HCT116 (cell line): ENCODE measurements around the gene XPNPEP1. TPM values are rescaled to one million over a fixed set of nuclear protein-coding genes. Genes with fewer than 3 reads are reported as not detected.

Source experiments
- ATAC-seq: fragments of 200-7000 bp; cut with Tn5 transposase; 2 replicates; pipeline ENCODE4 v1.9.1; 2020; ENCODE audit warnings: mild to moderate bottlenecking, moderate library complexity
- BruUV-seq: library from RNA; stranded (reverse); fragments of 400-500 nt; replicated peaks from 2 replicates; lab custom pipeline; 2021; lab: Mats Ljungman, UMichigan
- CTCF ChIA-PET: fragments of 300-600 bp; sonication (Branson Sonifier 250); formaldehyde crosslinking; loops from one replicate; lab custom pipeline; 2021; ENCODE audit warnings: antibody characterized with exemption; lab: Charles Lee
- POLR2A ChIA-PET: fragments of 300-600, 350-600 bp; sonication (Branson Sonifier 250); formaldehyde crosslinking; loops from one replicate; lab custom pipeline; 2021; ENCODE audit warnings: antibody characterized with exemption; lab: Charles Lee
- RAD21 ChIA-PET, 2 experiments: fragments of 300-600 bp; sonication (Branson Sonifier 250); formaldehyde crosslinking; loops; one replicate each; lab custom pipeline; 2023; ENCODE audit warnings: low total read pairs in 2 of 2; ENCODE audit not compliant: uncharacterized antibody in 2 of 2, unreplicated experiment in 2 of 2, low non-redundant PET in 1 of 2; lab: Charles Lee
- DNase-seq: peaks from one replicate; pipeline ENCODE4 v3.0.0-alpha.2; 2010; ENCODE audit warnings: low read depth, low spot score
- H2AFZ ChIP-seq: fragments of 200-600 bp; shearing (Covaris generic), sonication (generic); 2 replicates; pipeline ENCODE4 v1.6.1; 2017; ENCODE audit warnings: low read depth, mixed run types, mixed read lengths, antibody characterized with exemption, low read length; ENCODE audit not compliant: poor library complexity, severe bottlenecking
- H3K27ac ChIP-seq: 2 replicates; pipeline ENCODE4 v1.5.1; 2012; ENCODE audit warnings: low read depth, low read length
- H3K27me3 ChIP-seq: fragments of 200-600 bp; sonication (generic); 2 replicates; pipeline ENCODE4 v1.6.1; 2016; ENCODE audit warnings: mixed run types, low read length, mixed read lengths; ENCODE audit not compliant: insufficient read depth
- H3K36me3 ChIP-seq, 2 experiments: fragments of 200-500 bp in 1 of 2; fragments of 200-600 bp in 1 of 2; sonication (Bioruptor generic) in 1 of 2; sonication (generic) in 1 of 2; 2 replicates each; pipeline versions ENCODE4 v1.5.1 to v1.6.1; 2014 to 2016; ENCODE audit warnings: low read length in 2 of 2, inconsistent platforms in 1 of 2, mixed read lengths in 1 of 2, mixed run types in 1 of 2; ENCODE audit not compliant: insufficient read depth in 2 of 2, control insufficient read depth in 1 of 2
- H3K4me1 ChIP-seq, 2 experiments: fragments of 200-600 bp in 1 of 2; sonication (generic) in 1 of 2; 2 replicates each; pipeline versions ENCODE4 v1.5.1 to v1.6.1; 2012 to 2017; ENCODE audit warnings: low read length in 2 of 2, inconsistent platforms in 1 of 2, mild to moderate bottlenecking in 1 of 2, mixed read lengths in 1 of 2, mixed run types in 1 of 2, moderate library complexity in 1 of 2; ENCODE audit not compliant: insufficient read depth in 2 of 2, control insufficient read depth in 1 of 2
- H3K4me2 ChIP-seq: fragments of 200-600 bp; sonication (generic); 2 replicates; pipeline ENCODE4 v1.6.1; 2017; ENCODE audit warnings: mixed run types, low read length, mixed read lengths
- H3K4me3 ChIP-seq, 2 experiments: fragments of 200-600 bp in 1 of 2; sonication (generic) in 1 of 2; replicated peaks in 1 of 2; 2 replicates each; pipeline ENCODE4 v1.5.1; 2011 to 2016; ENCODE audit warnings: low read length in 2 of 2, control low read depth in 1 of 2, low read depth in 1 of 2, mild to moderate bottlenecking in 1 of 2, mixed read lengths in 1 of 2, mixed run types in 1 of 2
- H3K79me2 ChIP-seq: fragments of 200-600 bp; sonication (generic); 2 replicates; pipeline ENCODE4 v1.6.1; 2017; ENCODE audit warnings: mild to moderate bottlenecking, mixed run types, low read length, moderate library complexity, mixed read lengths; ENCODE audit not compliant: insufficient read depth
- H3K9ac ChIP-seq: fragments of 200-600 bp; sonication (generic); 2 replicates; pipeline ENCODE4 v1.6.1; 2016; ENCODE audit warnings: low read length, mixed read lengths
- H3K9me2 ChIP-seq: fragments of 200-600 bp; sonication (generic), shearing (Covaris generic); 2 replicates; pipeline ENCODE4 v1.6.1; 2017; ENCODE audit warnings: mixed run types, mild to moderate bottlenecking, moderate library complexity; ENCODE audit not compliant: insufficient read depth
- H3K9me3 ChIP-seq, 2 experiments: fragments of 200-500 bp in 1 of 2; fragments of 200-600 bp in 1 of 2; sonication (Bioruptor generic) in 1 of 2; sonication (generic) in 1 of 2; 2 replicates each; pipeline ENCODE4 v1.6.1; 2014 to 2017; ENCODE audit warnings: low read length in 2 of 2, mixed read lengths in 2 of 2, inconsistent platforms in 1 of 2, low read depth in 1 of 2, mild to moderate bottlenecking in 1 of 2, mixed run types in 1 of 2, moderate library complexity in 1 of 2; ENCODE audit not compliant: control insufficient read depth in 1 of 2, insufficient read depth in 1 of 2
- H4K20me1 ChIP-seq: fragments of 200-600 bp; sonication (generic), shearing (Covaris generic); 2 replicates; pipeline ENCODE4 v1.6.1; 2017; ENCODE audit warnings: mixed run types, mild to moderate bottlenecking, moderate library complexity; ENCODE audit not compliant: insufficient read depth
- CBX3 ChIP-seq: IDR thresholded peaks from 2 replicates; pipeline ENCODE4 v1.6.1; 2012; ENCODE audit warnings: low read depth
- CEBPB ChIP-seq: IDR thresholded peaks from 2 replicates; pipeline ENCODE4 v1.6.1; 2012; ENCODE audit warnings: low read depth
- EGR1 ChIP-seq: IDR thresholded peaks from 2 replicates; pipeline ENCODE4 v1.6.1; 2012; ENCODE audit warnings: low read depth
- EZH2 ChIP-seq: fragments of 200-600 bp; sonication (generic); IDR thresholded peaks from 2 replicates; pipeline ENCODE4 v1.6.1; 2017; ENCODE audit warnings: antibody characterized with exemption, mixed run types
- EZH2phosphoT487 ChIP-seq: fragments of 200-600 bp; IDR thresholded peaks from 2 replicates; pipeline ENCODE4 v1.6.1; 2018; ENCODE audit warnings: antibody characterized with exemption, borderline replicate concordance
- FOSL1 ChIP-seq: IDR thresholded peaks from 2 replicates; pipeline ENCODE4 v1.6.1; 2012; ENCODE audit warnings: low read depth
- JUND ChIP-seq: IDR thresholded peaks from 2 replicates; pipeline ENCODE4 v1.6.1; 2012
- POLR2A ChIP-seq: IDR thresholded peaks from 2 replicates; pipeline ENCODE4 v1.7.0; 2011; ENCODE audit warnings: borderline replicate concordance; ENCODE audit not compliant: insufficient read depth, insufficient read length; ENCODE audit errors: extremely low read depth
- SP1 ChIP-seq: IDR thresholded peaks from 2 replicates; pipeline ENCODE4 v1.6.1; 2012; ENCODE audit warnings: low read depth
- ZNF274 ChIP-seq: fragments of 200-500 bp; sonication (Bioruptor generic); IDR thresholded peaks from 2 replicates; pipeline ENCODE4 v1.6.1; 2014; ENCODE audit warnings: mild to moderate bottlenecking, low read depth, low read length, inconsistent platforms
- intact Hi-C: fragments of 100-400 bp; cut with micrococcal nuclease; formaldehyde crosslinking; loops from 2 replicates; pipeline ENCODE4 v1.10.0; 2022
- total RNA-seq: library from RNA; stranded (reverse); gene quantifications from one replicate; pipeline ENCODE4 v1.2.1, GENCODE V29; 2021; ENCODE audit not compliant: unreplicated experiment
- TF ChIP-seq, protein P1 (sequence below), 3 experiments: fragments of 200-600 bp in 1 of 3; sonication (generic) in 1 of 3; IDR thresholded peaks in 2 of 3; conservative IDR thresholded peaks in 1 of 3; 2 replicates each; pipeline ENCODE4 v1.5.1; 2012 to 2017; ENCODE audit warnings: low read depth in 2 of 3, low read length in 2 of 3, antibody characterized with exemption in 1 of 3, borderline replicate concordance in 1 of 3, control low read depth in 1 of 3, mild to moderate bottlenecking in 1 of 3, mixed read lengths in 1 of 3, mixed run types in 1 of 3, moderate library complexity in 1 of 3; ENCODE audit not compliant: insufficient read depth in 1 of 3

The XPNPEP1 gene
- total RNA-seq, 1 experiment from 2014 or later, result 87.3 TPM

DNA sequence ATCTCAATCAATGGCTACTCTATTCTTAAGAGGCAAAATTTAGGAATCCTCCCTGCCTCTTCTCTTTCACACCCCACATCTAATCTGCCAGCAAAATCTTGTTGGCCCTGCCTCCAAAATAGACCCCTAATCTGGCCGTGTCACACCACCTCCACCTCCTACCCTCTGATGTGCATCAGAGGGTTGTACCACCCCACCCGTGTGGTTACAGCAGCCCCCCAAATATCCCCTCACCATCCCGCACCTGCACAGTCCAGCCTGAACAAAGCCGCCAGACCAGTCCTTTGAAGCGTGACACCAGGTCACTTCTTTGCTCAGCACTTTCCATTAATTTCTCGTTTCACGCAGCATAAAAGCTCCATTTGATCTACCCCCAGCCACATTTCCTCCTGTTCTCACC is 776 bp upstream of the XPNPEP1 start:
- no peak for ATAC-seq
- Histone ChIP-seq H3K4me2 (peak overlapping the region; percentile 98), H2AFZ (peak overlapping the region; percentile 85), H3K9me2 (no peaks in the 10 kb centered on the region), H3K9me3 (no peaks in the 10 kb centered on the region), H3K79me2 (peaks cover 36% of the 10 kb centered on the region), H3K27me3 (no peaks in the 10 kb centered on the region), H4K20me1 (no peaks in the 10 kb centered on the region), H3K9ac (no peak overlapping the region; the same call in 1 of the 2 replicates), H3K27ac (no peak overlapping the region), H3K4me3 (peak overlapping the region in 1 of 2 experiments; percentile 92; a peak in 1 of 4 replicates), H3K36me3 (no peaks in the 10 kb centered on the region), H3K4me1 (peaks cover 12 to 21% of the 10 kb centered on the region in 2 experiments; a peak in 3 of 4 replicates)
- TF ChIP-seq, protein P1, sequence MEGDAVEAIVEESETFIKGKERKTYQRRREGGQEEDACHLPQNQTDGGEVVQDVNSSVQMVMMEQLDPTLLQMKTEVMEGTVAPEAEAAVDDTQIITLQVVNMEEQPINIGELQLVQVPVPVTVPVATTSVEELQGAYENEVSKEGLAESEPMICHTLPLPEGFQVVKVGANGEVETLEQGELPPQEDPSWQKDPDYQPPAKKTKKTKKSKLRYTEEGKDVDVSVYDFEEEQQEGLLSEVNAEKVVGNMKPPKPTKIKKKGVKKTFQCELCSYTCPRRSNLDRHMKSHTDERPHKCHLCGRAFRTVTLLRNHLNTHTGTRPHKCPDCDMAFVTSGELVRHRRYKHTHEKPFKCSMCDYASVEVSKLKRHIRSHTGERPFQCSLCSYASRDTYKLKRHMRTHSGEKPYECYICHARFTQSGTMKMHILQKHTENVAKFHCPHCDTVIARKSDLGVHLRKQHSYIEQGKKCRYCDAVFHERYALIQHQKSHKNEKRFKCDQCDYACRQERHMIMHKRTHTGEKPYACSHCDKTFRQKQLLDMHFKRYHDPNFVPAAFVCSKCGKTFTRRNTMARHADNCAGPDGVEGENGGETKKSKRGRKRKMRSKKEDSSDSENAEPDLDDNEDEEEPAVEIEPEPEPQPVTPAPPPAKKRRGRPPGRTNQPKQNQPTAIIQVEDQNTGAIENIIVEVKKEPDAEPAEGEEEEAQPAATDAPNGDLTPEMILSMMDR (IDR thresholded peaks at IDR 0.05 in 2 of 3, conservative IDR thresholded peaks at IDR 0.05 in 1 of 3; ENCODE audit: borderline replicate concordance in 1 of 3, insufficient read depth in 1 of 3, low read depth in 2 of 3, low read length in 2 of 3), result no peak
- intact Hi-C loops, result loop anchor here (10.0 kb wide), 1 partner anchor 301 kb away; no protein-coding TSS in a partner anchor
- ChIA-PET POLR2A (no interaction called here), CTCF (no interaction called here), RAD21 (no interaction called here)
- DNase-seq, result no peak
- BruUV-seq, result no TSS peak

DNA sequence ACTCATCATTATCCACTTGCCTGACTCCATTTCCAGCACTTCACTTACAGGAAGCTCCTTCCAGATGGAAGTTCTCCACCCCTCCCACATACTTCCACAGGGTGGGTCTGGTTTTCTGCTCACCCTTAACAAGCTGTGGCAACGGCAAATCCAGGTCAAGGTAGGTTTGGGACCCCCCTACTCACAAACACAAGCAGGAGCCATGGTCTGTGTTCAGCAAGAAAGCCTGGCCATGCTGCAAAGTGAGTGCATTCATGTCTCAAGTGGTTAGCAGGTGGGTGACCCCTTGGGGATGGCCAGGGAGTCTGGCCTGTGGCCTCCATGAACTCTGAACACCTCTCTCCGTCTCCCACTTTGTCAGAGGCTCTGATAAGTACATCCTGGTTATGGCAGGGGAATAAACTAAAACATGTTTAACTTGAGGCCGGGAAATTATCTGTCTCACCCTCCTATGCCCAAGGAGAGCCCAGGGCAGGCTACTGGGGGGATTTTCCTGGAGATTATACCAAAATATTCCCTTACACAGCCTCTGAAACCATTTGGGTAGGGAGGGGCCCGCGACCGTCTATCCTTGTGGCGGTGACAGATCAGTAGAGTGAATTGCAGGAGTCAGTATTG is 844 bp downstream of the XPNPEP1 start:
- H3K27ac ChIP-seq, result peak overlapping the region; percentile 70
- no peaks in the 10 kb centered on the region for H3K36me3 ChIP-seq
- no peak for DNase-seq
- ATAC-seq, result no peak; the same call in 1 of the 2 replicates
- no peaks in the 10 kb centered on the region for H3K9me2 ChIP-seq
- no peaks in the 10 kb centered on the region for H3K9me3 ChIP-seq
- H4K20me1 ChIP-seq, result no peaks in the 10 kb centered on the region
- BruUV-seq, result TSS peak; percentile 57
- peak overlapping the region; percentile 88 to 92 for H3K4me3 ChIP-seq
- no peak overlapping the region for H2AFZ ChIP-seq
- peaks cover 12 to 21% of the 10 kb centered on the region in 2 experiments; a peak in 3 of 4 replicates for H3K4me1 ChIP-seq
- ChIA-PET POLR2A (interaction anchor here (1.6 kb wide), 1 partner anchor 11 kb away, joined by 3 read pairs; no protein-coding TSS in a partner anchor), RAD21 (no interaction called here), CTCF (interaction anchor here (1.1 kb wide), 1 partner anchor 25 kb away, joined by 3 read pairs; no protein-coding TSS in a partner anchor)
- peak overlapping the region; percentile 98 for H3K4me2 ChIP-seq
- no peaks in the 10 kb centered on the region for H3K27me3 ChIP-seq
- H3K9ac ChIP-seq, result peak overlapping the region; percentile 95
- TF ChIP-seq CEBPB (no peak), ZNF274 (no peak), FOSL1 (no peak), JUND (no peak), EGR1 (no peak), POLR2A (no peak), SP1 (no peak), EZH2phosphoT487 (no peak), EZH2 (no peak), CBX3 (no peak)
- H3K79me2 ChIP-seq, result peaks cover 50% of the 10 kb centered on the region
- intact Hi-C loops, result loop anchor here (10.0 kb wide), 1 partner anchor 302 kb away; no protein-coding TSS in a partner anchor
